Panc1 (cell line): Measurements from ENCODE around the gene ASIC3. TPM values are rescaled to one million over a fixed set of nuclear protein-coding genes. Genes with fewer than 3 reads are reported as not detected.

Source experiments
- ATAC-seq: fragments of 200-7000 bp; cut with Tn5 transposase; 2 replicates; pipeline ENCODE4 v1.9.1; 2020; ENCODE audit warnings: mild to moderate bottlenecking, moderate library complexity
- BruUV-seq: library from RNA; stranded (reverse); fragments of 400-500 nt; replicated peaks from 2 replicates; lab custom pipeline; 2021; lab: Mats Ljungman, UMichigan
- CTCF ChIA-PET: fragments of 300-600 bp; sonication (Branson Sonifier 250); formaldehyde crosslinking; loops from one replicate; lab custom pipeline; 2022; ENCODE audit warnings: antibody characterized with exemption; lab: Charles Lee
- POLR2A ChIA-PET: fragments of 300-600 bp; sonication (Branson Sonifier 250); formaldehyde crosslinking; loops from one replicate; lab custom pipeline; 2022; ENCODE audit warnings: antibody characterized with exemption; lab: Charles Lee
- DNase-seq: peaks from one replicate; pipeline ENCODE4 v3.0.0-alpha.2; 2010; ENCODE audit warnings: low read depth, low spot score
- H3K27ac ChIP-seq: 2 replicates; pipeline ENCODE4 v1.5.1; 2011; ENCODE audit warnings: mild to moderate bottlenecking, low read length, inconsistent platforms
- H3K27me3 ChIP-seq: fragments of 200-500 bp; sonication (Bioruptor generic); 2 replicates; pipeline ENCODE4 v1.6.0; 2014; ENCODE audit warnings: low read length, inconsistent platforms; ENCODE audit not compliant: control insufficient read depth, insufficient read depth
- H3K36me3 ChIP-seq: fragments of 200-500 bp; sonication (Bioruptor generic); 2 replicates; pipeline ENCODE4 v1.5.1; 2014; ENCODE audit warnings: inconsistent platforms, mild to moderate bottlenecking, low read length, moderate library complexity; ENCODE audit not compliant: control insufficient read depth, insufficient read depth
- H3K4me1 ChIP-seq: 2 replicates; pipeline ENCODE4 v1.5.1; 2011; ENCODE audit warnings: inconsistent platforms, mild to moderate bottlenecking, low read length, moderate library complexity; ENCODE audit not compliant: control insufficient read depth, insufficient read depth
- H3K4me3 ChIP-seq, 2 experiments: 2 replicates each; pipeline ENCODE4 v1.5.1; 2011 to 2012; ENCODE audit warnings: low read depth in 2 of 2, low read length in 2 of 2, mild to moderate bottlenecking in 2 of 2, inconsistent platforms in 1 of 2, moderate library complexity in 1 of 2
- H3K9me3 ChIP-seq: fragments of 200-500 bp; sonication (Bioruptor generic); 2 replicates; pipeline ENCODE4 v1.5.1; 2014; ENCODE audit warnings: low read depth, mild to moderate bottlenecking, inconsistent platforms, low read length, moderate library complexity; ENCODE audit not compliant: control insufficient read depth, insufficient read depth
- CTCF ChIP-seq: fragments of 450-650 bp; IDR thresholded peaks from 2 replicates; pipeline ENCODE4 v1.5.1; 2017; ENCODE audit warnings: mild to moderate bottlenecking
- POLR2AphosphoS5 ChIP-seq: IDR thresholded peaks from 2 replicates; pipeline ENCODE4 v1.6.1; 2012; ENCODE audit warnings: mild to moderate bottlenecking, low read depth, low read length, moderate library complexity
- REST ChIP-seq, 2 experiments: IDR thresholded peaks; 2 replicates each; pipeline ENCODE4 v1.6.1; 2011 to 2012; ENCODE audit warnings: low read depth in 2 of 2, control low read depth in 1 of 2, low read length in 1 of 2, mild to moderate bottlenecking in 1 of 2, moderate library complexity in 1 of 2; ENCODE audit not compliant: insufficient read depth in 1 of 2
- SIN3A ChIP-seq: IDR thresholded peaks from 2 replicates; pipeline ENCODE4 v1.6.1; 2012; ENCODE audit warnings: low read depth, mild to moderate bottlenecking, low read length, moderate library complexity, borderline replicate concordance; ENCODE audit not compliant: insufficient read depth
- TCF7L2 ChIP-seq: IDR thresholded peaks from 2 replicates; pipeline ENCODE4 v1.6.1; 2011; ENCODE audit warnings: mild to moderate bottlenecking, low read depth, low read length, inconsistent platforms
- in situ Hi-C: cut with HindIII; loops from 2 replicates; pipeline ENCODE4 v1.10.0; 2016; ENCODE audit warnings: low sequenced_read_pairs, low pct_unique_long_range_greater_than_20kb
- intact Hi-C: fragments of 100-400 bp; cut with micrococcal nuclease; formaldehyde crosslinking; loops from one replicate; pipeline ENCODE4 v1.10.0; 2022; ENCODE audit not compliant: unreplicated experiment
- total RNA-seq: library from RNA; stranded (reverse); gene quantifications from one replicate; pipeline ENCODE4 v1.2.1, GENCODE V29; 2021; ENCODE audit not compliant: unreplicated experiment

ASIC3 gene
- total RNA-seq, 1 experiment from 2014 or later: 1.3 TPM

- TF ChIP-seq POLR2AphosphoS5 (no peak), CTCF (no peak), SIN3A (no peak), REST (IDR thresholded peaks at IDR 0.05; ENCODE audit: insufficient read depth in 1 of 2, low read depth in 2 of 2, low read length in 1 of 2) (no peak), TCF7L2 (no peak)
- no TSS peak for BruUV-seq
- Histone ChIP-seq H3K4me3 (no peak overlapping the region), H3K27ac (peak overlapping the region; percentile 65), H3K9me3 (no peaks in the 10 kb centered on the region), H3K27me3 (no peaks in the 10 kb centered on the region), H3K4me1 (peaks cover 35% of the 10 kb centered on the region), H3K36me3 (no peaks in the 10 kb centered on the region; the same call in 1 of the 2 replicates)
- ChIA-PET CTCF (interaction anchor here (0.6 to 0.7 kb wide), 4 partner anchors 18 to 353 kb away, joined by 3 to 9 read pairs (median 4); partner anchors contain the start of gene ABCB8), POLR2A (interaction anchor here (0.6 to 0.8 kb wide), 2 partner anchors 9 to 712 kb away, joined by 3 to 4 read pairs; partner anchors contain the start of gene FASTK)
- intact Hi-C loops: no loop called here
- in situ Hi-C loops: no loop called here
- DNase-seq (no peak), ATAC-seq (no peak)
Observed at GRCh38 chr7:151089893-151090730, 41.8 kb downstream of the ASIC3 start.

GRCh38 chr7:151091003-151091402, 42.7 kb downstream of the ASIC3 start:
- H3K36me3 ChIP-seq: no peaks in the 10 kb centered on the region; the same call in 1 of the 2 replicates
- in situ Hi-C loops: no loop called here
- ChIA-PET POLR2A (interaction anchor here (0.8 kb wide), 1 partner anchor 10 kb away, joined by 4 read pairs; the partner anchor contains the start of gene FASTK), CTCF (no interaction called here)
- no peak overlapping the region for H3K4me3 ChIP-seq
- ATAC-seq (no peak), DNase-seq (no peak)
- TF ChIP-seq REST (IDR thresholded peaks at IDR 0.05; ENCODE audit: insufficient read depth in 1 of 2, low read depth in 2 of 2, low read length in 1 of 2): no peak
- no peaks in the 10 kb centered on the region for H3K9me3 ChIP-seq
- H3K27ac ChIP-seq: no peak overlapping the region
- H3K27me3 ChIP-seq: no peaks in the 10 kb centered on the region
- no TSS peak for BruUV-seq
- H3K4me1 ChIP-seq: peaks cover 27% of the 10 kb centered on the region; the same call in 1 of the 2 replicates
- intact Hi-C loops: no loop called here
